Activated T-helper 1 cell treated with anti-CD3 and anti-CD28 coated beads, Interleukin-12 subunit alpha, Interleukin-12 subunit beta, Interleukin-2, Interleukin-4 antibody, amounts not matched to agents 30 ng/mL and 10 ng/mL and 1 ng/mL, durations not matched to agents 14 hours and 24 hours and 36 hours (primary cell): Measurements from ENCODE around the gene VASH1. TPM values are rescaled to one million over a fixed set of nuclear protein-coding genes. Genes with fewer than 3 reads are reported as not detected.

Source experiments
- DNase-seq: peaks from one replicate; pipeline ENCODE4 v3.0.0; 2021; ENCODE audit warnings: low spot score
- H3K27ac Mint-ChIP-seq: one replicate; pipeline ENCODE4 v1.8.0; 2021; ENCODE audit warnings: mild to moderate bottlenecking, mixed read lengths
- H3K27me3 Mint-ChIP-seq: one replicate; pipeline ENCODE4 v1.8.0; 2022; ENCODE audit warnings: mild to moderate bottlenecking, moderate library complexity, mixed read lengths; ENCODE audit not compliant: insufficient read depth
- H3K36me3 Mint-ChIP-seq: one replicate; pipeline ENCODE4 v1.8.0; 2021; ENCODE audit warnings: low read depth, mixed read lengths
- H3K4me1 Mint-ChIP-seq: one replicate; pipeline ENCODE4 v1.8.0; 2021; ENCODE audit warnings: low read depth, mixed read lengths
- H3K4me3 Mint-ChIP-seq: one replicate; pipeline ENCODE4 v1.8.0; 2021; ENCODE audit warnings: mild to moderate bottlenecking, moderate library complexity, mixed read lengths
- H3K9me3 Mint-ChIP-seq: one replicate; pipeline ENCODE4 v1.8.0; 2021; ENCODE audit warnings: mixed read lengths
- intact Hi-C: fragments of 100-400 bp; cut with micrococcal nuclease; formaldehyde crosslinking; loops from one replicate; pipeline ENCODE4 v1.15.1; 2024
- total RNA-seq: library from RNA; stranded (reverse); gene quantifications from 2 replicates; pipeline ENCODE4 v1.2.3, GENCODE V29; 2022

VASH1 gene
- total RNA-seq, 1 donor from 2014 or later, result 6.1 TPM

- intact Hi-C loops, result no loop called here
- no peak overlapping the region for H3K4me3 Mint-ChIP-seq
- H3K9me3 Mint-ChIP-seq, result no peaks in the 10 kb centered on the region
- H3K36me3 Mint-ChIP-seq, result no peaks in the 10 kb centered on the region
- no peak for DNase-seq
- H3K27ac Mint-ChIP-seq, result no peak overlapping the region
- H3K27me3 Mint-ChIP-seq, result peaks cover 35% of the 10 kb centered on the region
- H3K4me1 Mint-ChIP-seq, result peaks cover 2% of the 10 kb centered on the region
These were observed 5.5 kb upstream of the VASH1 start for GRCh38 chr14:76755610-76756370.

GRCh38 chr14:76756371-76756750, 4.9 kb upstream of the VASH1 start:
- intact Hi-C loops, result no loop called here
- Mint-ChIP-seq H3K9me3 (no peaks in the 10 kb centered on the region), H3K27me3 (peaks cover 36% of the 10 kb centered on the region), H3K36me3 (no peaks in the 10 kb centered on the region), H3K4me1 (peaks cover 4% of the 10 kb centered on the region), H3K27ac (no peak overlapping the region), H3K4me3 (no peak overlapping the region)
- no peak for DNase-seq

- peaks cover 55% of the 10 kb centered on the region for H3K27me3 Mint-ChIP-seq
- no peak overlapping the region for H3K4me3 Mint-ChIP-seq
- DNase-seq, result no peak
- no peaks in the 10 kb centered on the region for H3K36me3 Mint-ChIP-seq
- no peaks in the 10 kb centered on the region for H3K9me3 Mint-ChIP-seq
- intact Hi-C loops, result no loop called here
- peaks cover 24% of the 10 kb centered on the region for H3K4me1 Mint-ChIP-seq
- H3K27ac Mint-ChIP-seq, result no peak overlapping the region
These were observed 1.7 kb upstream of the VASH1 start for GRCh38 chr14:76759589-76759988.

GRCh38 chr14:76760331-76761135, 735 bp upstream of the VASH1 start:
- no peaks in the 10 kb centered on the region for H3K9me3 Mint-ChIP-seq
- no peak overlapping the region for H3K27ac Mint-ChIP-seq
- no peaks in the 10 kb centered on the region for H3K36me3 Mint-ChIP-seq
- peak overlapping the region; percentile 76 for H3K4me3 Mint-ChIP-seq
- peaks cover 62% of the 10 kb centered on the region for H3K27me3 Mint-ChIP-seq
- H3K4me1 Mint-ChIP-seq, result peaks cover 24% of the 10 kb centered on the region
- intact Hi-C loops, result loop anchor here (1.0 to 10.0 kb wide), 3 partner anchors 52 to 608 kb away; partner anchors contain the start of genes ANGEL1 and GPATCH2L
- DNase-seq, result no peak

GRCh38 chr14:76761960-76762410, 717 bp downstream of the VASH1 start:
- peak overlapping the region; percentile 82 for H3K4me3 Mint-ChIP-seq
- no peak for DNase-seq
- H3K27me3 Mint-ChIP-seq, result peaks cover 54% of the 10 kb centered on the region
- H3K36me3 Mint-ChIP-seq, result no peaks in the 10 kb centered on the region
- no peaks in the 10 kb centered on the region for H3K9me3 Mint-ChIP-seq
- intact Hi-C loops, result loop anchor here (1.0 to 10.0 kb wide), 3 partner anchors 50 to 610 kb away; partner anchors contain the start of genes ANGEL1 and GPATCH2L
- H3K27ac Mint-ChIP-seq, result no peak overlapping the region
- peaks cover 24% of the 10 kb centered on the region for H3K4me1 Mint-ChIP-seq

- peaks cover 25% of the 10 kb centered on the region for H3K4me1 Mint-ChIP-seq
- no peaks in the 10 kb centered on the region for H3K9me3 Mint-ChIP-seq
- intact Hi-C loops, result loop anchor here (5.0 to 10.0 kb wide), 2 partner anchors 192 to 610 kb away; partner anchors contain the start of gene GPATCH2L
- peaks cover 54% of the 10 kb centered on the region for H3K27me3 Mint-ChIP-seq
- H3K4me3 Mint-ChIP-seq, result peak overlapping the region; percentile 82
- no peaks in the 10 kb centered on the region for H3K36me3 Mint-ChIP-seq
- no peak for DNase-seq
- no peak overlapping the region for H3K27ac Mint-ChIP-seq
These were observed 1.3 kb downstream of the VASH1 start for GRCh38 chr14:76762411-76763095.

GRCh38 chr14:76763096-76764041, 2.1 kb downstream of the VASH1 start:
- Mint-ChIP-seq H3K9me3 (no peaks in the 10 kb centered on the region), H3K4me1 (peaks cover 33% of the 10 kb centered on the region), H3K36me3 (no peaks in the 10 kb centered on the region), H3K4me3 (peak overlapping the region; percentile 82), H3K27ac (no peak overlapping the region), H3K27me3 (peaks cover 49% of the 10 kb centered on the region)
- DNase-seq, result no peak
- intact Hi-C loops, result loop anchor here (5.0 to 10.0 kb wide), 2 partner anchors 191 to 611 kb away; partner anchors contain the start of gene GPATCH2L

- no peak overlapping the region for H3K27ac Mint-ChIP-seq
- H3K27me3 Mint-ChIP-seq, result peaks cover 34% of the 10 kb centered on the region
- no peak overlapping the region for H3K4me3 Mint-ChIP-seq
- H3K4me1 Mint-ChIP-seq, result peaks cover 42% of the 10 kb centered on the region
- intact Hi-C loops, result loop anchor here (10.0 kb wide), 1 partner anchor 189 kb away; no protein-coding TSS in a partner anchor
- no peaks in the 10 kb centered on the region for H3K36me3 Mint-ChIP-seq
- DNase-seq, result no peak
- no peaks in the 10 kb centered on the region for H3K9me3 Mint-ChIP-seq
These were observed 4.2 kb downstream of the VASH1 start for GRCh38 chr14:76765461-76765931.

GRCh38 chr14:76767681-76768656, 6.7 kb downstream of the VASH1 start:
- Mint-ChIP-seq H3K4me1 (peaks cover 30% of the 10 kb centered on the region), H3K36me3 (no peaks in the 10 kb centered on the region), H3K27me3 (peaks cover 26% of the 10 kb centered on the region), H3K27ac (peak overlapping the region; percentile 79), H3K4me3 (peak overlapping the region; percentile 42), H3K9me3 (no peaks in the 10 kb centered on the region)
- intact Hi-C loops, result loop anchor here (1.0 to 10.0 kb wide), 4 partner anchors 14 to 329 kb away; partner anchors contain the start of gene ANGEL1
- peak; percentile 74 for DNase-seq

- DNase-seq, result no peak
These were observed 7.6 kb downstream of the VASH1 start for GRCh38 chr14:76768671-76769500.

More at GRCh38 chr14:76768671-76769500, 7.6 kb downstream of the VASH1 start:
- no peaks in the 10 kb centered on the region for H3K9me3 Mint-ChIP-seq
- H3K27me3 Mint-ChIP-seq, result peaks cover 17% of the 10 kb centered on the region
- peak overlapping the region; percentile 79 for H3K27ac Mint-ChIP-seq
- peaks cover 30% of the 10 kb centered on the region for H3K4me1 Mint-ChIP-seq
- H3K36me3 Mint-ChIP-seq, result no peaks in the 10 kb centered on the region
- intact Hi-C loops, result loop anchor here (1.0 to 10.0 kb wide), 4 partner anchors 13 to 328 kb away; partner anchors contain the start of gene ANGEL1
- H3K4me3 Mint-ChIP-seq, result peak overlapping the region; percentile 42
